ENCODE data around the gene TRIM43.
"Not testable (repeated sequence)": the region's sequence is repeated elsewhere in the genome, so short reads cannot be mapped to it uniquely, and the experiment has no call there.

TRIM43 gene

GRCh38 chr2:95641787-95642186, 50.0 kb downstream of the TRIM43 start:
- POLR2A ChIA-PET; H3K4me3 ChIP-seq (ENCODE audit: low read depth, low read length); CTCF ChIA-PET: not testable (repeated sequence)
- DNase-seq (ENCODE audit: low read depth, low spot score), result peak; percentile 45

GRCh38 chr2:95642360-95642759, 50.6 kb downstream of the TRIM43 start:
- not testable (repeated sequence) for DNase-seq (ENCODE audit: low read depth, low spot score)

DNA sequence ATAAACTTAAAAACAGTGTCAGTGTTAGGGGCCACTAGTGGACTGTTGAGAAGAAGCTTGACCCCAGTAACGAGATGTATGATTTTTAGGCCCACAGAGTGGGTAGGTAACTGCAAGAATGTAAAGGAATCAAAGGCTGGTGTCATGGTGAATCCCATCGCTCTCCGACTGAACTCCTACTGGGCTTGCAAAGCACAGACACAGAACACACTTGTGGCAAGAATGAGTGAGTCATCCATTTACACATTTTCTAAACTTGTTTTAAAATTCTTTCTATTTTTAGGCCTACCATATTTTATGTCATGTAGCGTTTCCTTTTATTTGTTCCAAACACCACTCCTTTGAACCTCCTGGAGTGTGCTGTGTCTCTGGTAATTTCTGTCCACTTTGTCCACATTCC, 51.1 kb downstream of the TRIM43 start:
- H3K4me3 ChIP-seq (ENCODE audit: low read depth, low read length); CTCF ChIA-PET; DNase-seq (ENCODE audit: low read depth, low spot score); POLR2A ChIA-PET: not testable (repeated sequence)

More at GRCh38 chr2:95642360-95642759, 50.6 kb downstream of the TRIM43 start:
- CTCF ChIA-PET; H3K4me3 ChIP-seq (ENCODE audit: low read depth, low read length); POLR2A ChIA-PET: not testable (repeated sequence)

DNA sequence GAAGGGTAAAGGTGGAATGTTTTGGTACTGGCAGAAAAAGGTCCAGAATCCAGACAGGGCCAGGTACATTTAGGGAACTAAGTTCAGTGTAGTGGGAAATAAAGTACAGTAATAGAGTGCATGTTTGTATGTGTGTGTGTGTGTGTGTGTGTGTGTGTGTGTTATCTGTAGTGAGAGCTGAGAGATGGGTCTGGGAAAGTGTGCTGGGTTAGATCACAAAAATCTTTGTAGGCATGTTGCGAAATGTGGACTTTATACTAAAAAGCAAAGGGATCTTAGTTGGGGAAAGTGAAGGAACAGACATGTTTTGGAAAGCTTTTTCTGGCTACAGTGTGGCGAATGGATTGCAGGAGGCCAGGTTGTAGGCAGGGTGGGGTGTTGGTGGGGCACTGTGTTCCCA, 53.5 kb downstream of the TRIM43 start:
- DNase-seq (ENCODE audit: low read depth, low spot score); CTCF ChIA-PET; H3K4me3 ChIP-seq (ENCODE audit: low read depth, low read length); POLR2A ChIA-PET: not testable (repeated sequence)

GRCh38 chr2:95646274-95646994, 54.6 kb downstream of the TRIM43 start:
- POLR2A ChIA-PET; CTCF ChIA-PET; DNase-seq (ENCODE audit: low read depth, low spot score); H3K4me3 ChIP-seq (ENCODE audit: low read depth, low read length): not testable (repeated sequence)

- POLR2A ChIA-PET; CTCF ChIA-PET; H3K4me3 ChIP-seq (ENCODE audit: low read depth, low read length); DNase-seq (ENCODE audit: low read depth, low spot score): not testable (repeated sequence)
Measured at GRCh38 chr2:95648894-95649544, 57.2 kb downstream of the TRIM43 start.

Data from AG04449 (cell line).